ENCODE data around the gene RRP1B.

GRCh38 chr21:43669828-43670605 lies 10.7 kb downstream of the RRP1B start:
- TF ChIP-seq CTCF (conservative IDR thresholded peaks at IDR 0.05; ENCODE audit: low read depth in 2 of 2) (no peak), EZH2 (IDR thresholded peaks at IDR 0.05; ENCODE audit: low read depth, unreplicated experiment) (no peak), POLR2AphosphoS5 (IDR thresholded peaks at IDR 0.05; ENCODE audit: low read depth) (no peak), REST (IDR thresholded peaks at IDR 0.05; ENCODE audit: unreplicated experiment) (no peak), EZH2phosphoT487 (IDR thresholded peaks at IDR 0.05; ENCODE audit: unreplicated experiment) (no peak)

All from GM23338 (cell line).